ENCODE results near the gene XIST. TPM values are rescaled to one million over a fixed set of nuclear protein-coding genes. Genes with fewer than 3 reads are reported as not detected.
"Not testable (repeated sequence)": the region's sequence is repeated elsewhere in the genome, so short reads cannot be mapped to it uniquely, and the experiment has no call there.

XIST gene
- 0.15 TPM for polyA plus RNA-seq (2013, experiment 1 of 2)
- polyA plus RNA-seq (2013, experiment 2 of 2) = not detected

DNA sequence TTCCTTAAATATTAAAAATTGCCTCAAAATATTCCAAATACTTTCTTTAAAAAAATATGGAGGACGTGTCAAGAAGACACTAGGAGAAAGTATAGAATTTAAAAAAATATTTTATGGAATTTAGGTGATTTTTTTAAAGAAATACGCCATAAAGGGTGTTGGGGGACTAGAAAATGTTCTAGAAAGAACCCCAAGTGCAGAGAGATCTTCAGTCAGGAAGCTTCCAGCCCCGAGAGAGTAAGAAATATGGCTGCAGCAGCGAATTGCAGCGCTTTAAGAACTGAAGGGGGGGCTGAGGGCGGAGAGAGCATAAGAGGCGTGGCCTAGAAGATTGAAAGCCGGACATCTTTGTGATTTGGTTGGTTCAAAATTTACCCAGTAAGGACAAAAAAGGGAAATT, at the start of gene XIST:
TSS of gene XIST (minus strand) at position 248 of the 400 bp plus-strand sequence.
- Histone ChIP-seq H3K4me1 (ENCODE audit: insufficient read depth, low read length) (peaks cover 4% of the 10 kb centered on the region; the same call in 1 of the 2 replicates), H3K27me3 (ENCODE audit: insufficient read depth, low read length) (no peaks in the 10 kb centered on the region), H3K27ac (ENCODE audit: low read depth, low read length) (no peak within 1 kb of the TSS; the same call in 1 of the 2 replicates), H3K4me3 (ENCODE audit: low read length) (no peak within 1 kb of the TSS), H3K9ac (ENCODE audit: low read depth, low read length) (no peak within 1 kb of the TSS), H3K9me3 (ENCODE audit: insufficient read depth, low read depth, low read length) (peaks cover 9% of the 10 kb centered on the region; the same call in 1 of the 2 replicates), H3K36me3 (ENCODE audit: insufficient read depth, low read length) (no peaks in the 10 kb centered on the region)
- 95% methylated on average over 8 of the region's 8 CpGs for WGBS

DNA sequence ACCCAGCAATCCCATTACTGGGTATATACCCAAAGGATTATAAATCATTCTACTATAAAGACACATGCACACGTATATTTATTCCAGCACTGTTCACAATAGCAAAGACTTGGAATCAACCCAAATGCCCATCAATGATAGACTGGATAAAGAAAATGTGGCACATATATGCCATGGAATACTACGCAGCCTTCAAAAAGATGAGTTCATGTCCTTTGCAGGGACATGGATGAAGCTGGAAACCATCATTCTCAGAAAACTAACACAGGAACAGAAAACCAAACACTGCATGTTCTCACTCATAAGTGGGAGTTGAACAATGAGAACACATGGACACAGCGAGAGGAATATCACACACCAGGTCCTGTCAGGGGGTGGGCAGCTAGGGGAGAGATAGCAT, 45.8 kb upstream of the XIST start:
- H3K9ac ChIP-seq (ENCODE audit: low read depth, low read length); H3K4me1 ChIP-seq (ENCODE audit: insufficient read depth, low read length); H3K36me3 ChIP-seq (ENCODE audit: insufficient read depth, low read length); H3K4me3 ChIP-seq (ENCODE audit: low read length); H3K27ac ChIP-seq (ENCODE audit: low read depth, low read length); H3K9me3 ChIP-seq (ENCODE audit: insufficient read depth, low read depth, low read length); H3K27me3 ChIP-seq (ENCODE audit: insufficient read depth, low read length): not testable (repeated sequence)
- WGBS = 89% methylated on average over 3 of the region's 3 CpGs

DNA sequence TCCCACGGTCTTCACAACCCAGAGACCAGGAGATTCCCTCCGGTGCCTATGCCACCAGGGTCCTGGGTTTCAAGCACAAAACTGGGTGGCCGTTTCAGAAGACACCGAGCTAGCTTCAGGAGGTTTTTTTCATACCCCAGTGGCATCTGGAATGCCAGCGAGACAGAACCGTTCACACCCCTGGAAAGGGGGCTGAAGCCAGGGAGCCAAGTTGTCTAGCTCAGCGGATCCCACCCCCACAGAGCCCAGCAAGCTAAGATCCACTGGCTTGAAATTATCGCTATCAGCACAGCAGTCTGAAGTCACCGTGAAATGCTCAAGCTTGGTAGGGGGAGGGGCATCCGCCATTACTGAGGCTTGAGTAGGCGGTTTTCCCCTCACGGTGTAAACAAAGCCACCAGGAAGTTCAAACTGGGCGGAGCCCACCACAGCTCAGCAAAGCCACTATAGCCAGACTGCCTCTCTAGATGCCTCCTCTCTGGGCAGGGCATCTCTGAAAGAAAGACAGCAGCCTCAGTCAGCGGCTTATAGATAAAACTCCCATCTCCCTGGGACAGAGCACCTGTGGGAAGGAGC, 40.1 kb upstream of the XIST start:
- not testable (repeated sequence) for H3K9ac ChIP-seq (ENCODE audit: low read depth, low read length); H3K4me3 ChIP-seq (ENCODE audit: low read length); H3K27me3 ChIP-seq (ENCODE audit: insufficient read depth, low read length); H3K9me3 ChIP-seq (ENCODE audit: insufficient read depth, low read depth, low read length); H3K36me3 ChIP-seq (ENCODE audit: insufficient read depth, low read length); H3K4me1 ChIP-seq (ENCODE audit: insufficient read depth, low read length); H3K27ac ChIP-seq (ENCODE audit: low read depth, low read length)
- 83% methylated on average over 14 of the region's 14 CpGs for WGBS

DNA sequence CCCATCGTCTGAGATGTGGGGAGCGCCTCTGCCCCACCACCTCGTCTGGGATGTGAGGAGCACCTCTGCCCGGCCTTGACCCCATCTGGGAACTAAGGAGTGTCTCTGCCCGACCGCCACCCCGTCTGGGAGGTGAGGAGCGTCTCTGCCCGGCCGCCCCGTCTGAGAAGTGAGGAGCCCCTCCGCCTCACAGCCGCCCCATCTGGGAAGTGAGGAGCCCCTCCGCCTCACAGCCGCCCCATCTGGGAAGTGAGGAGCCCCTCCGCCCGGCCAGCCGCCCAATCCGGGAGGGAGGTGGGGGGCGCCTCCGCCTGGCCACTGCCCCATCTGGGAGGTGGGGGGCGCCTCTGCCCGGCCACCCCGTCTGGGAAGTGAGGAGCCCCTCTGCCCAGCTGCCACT, 29.7 kb upstream of the XIST start:
- H3K27ac ChIP-seq (ENCODE audit: low read depth, low read length); H3K4me3 ChIP-seq (ENCODE audit: low read length): not testable (repeated sequence)
- WGBS = 95% methylated on average over 24 of the region's 24 CpGs

DNA sequence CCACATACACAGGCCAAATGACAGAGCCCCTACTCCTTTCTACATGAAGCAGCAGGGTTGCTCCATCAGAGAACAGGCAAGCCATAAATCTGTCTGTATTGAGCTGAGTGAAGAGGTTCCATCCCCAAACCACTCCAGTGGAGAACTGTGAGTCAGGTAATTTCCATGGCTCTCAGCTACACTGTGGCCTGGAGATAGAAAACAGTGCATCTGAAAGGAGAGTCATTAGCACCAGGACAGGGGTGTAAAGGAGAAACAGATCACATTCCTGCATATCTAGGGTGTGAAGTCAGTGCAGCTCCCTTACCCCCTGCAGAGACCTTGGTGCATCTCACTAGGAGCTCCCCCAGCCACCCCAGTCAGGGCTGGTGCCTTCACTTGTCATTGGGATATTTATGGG, 25.2 kb upstream of the XIST start:
- no peak overlapping the region for H3K4me3 ChIP-seq (ENCODE audit: low read length)
- no peaks in the 10 kb centered on the region for H3K36me3 ChIP-seq (ENCODE audit: insufficient read depth, low read length)
- H3K27ac ChIP-seq (ENCODE audit: low read depth, low read length) = peak overlapping the region; percentile 71; the same call in 1 of the 2 replicates
- no peaks in the 10 kb centered on the region for H3K4me1 ChIP-seq (ENCODE audit: insufficient read depth, low read length)
- H3K27me3 ChIP-seq (ENCODE audit: insufficient read depth, low read length) = no peaks in the 10 kb centered on the region
- H3K9me3 ChIP-seq (ENCODE audit: insufficient read depth, low read depth, low read length) = no peaks in the 10 kb centered on the region
- H3K9ac ChIP-seq (ENCODE audit: low read depth, low read length) = no peak overlapping the region

More for the DNA sequence above, 29.7 kb upstream of the XIST start:
- not testable (repeated sequence) for H3K9me3 ChIP-seq (ENCODE audit: insufficient read depth, low read depth, low read length); H3K4me1 ChIP-seq (ENCODE audit: insufficient read depth, low read length); H3K27me3 ChIP-seq (ENCODE audit: insufficient read depth, low read length); H3K9ac ChIP-seq (ENCODE audit: low read depth, low read length); H3K36me3 ChIP-seq (ENCODE audit: insufficient read depth, low read length)

DNA sequence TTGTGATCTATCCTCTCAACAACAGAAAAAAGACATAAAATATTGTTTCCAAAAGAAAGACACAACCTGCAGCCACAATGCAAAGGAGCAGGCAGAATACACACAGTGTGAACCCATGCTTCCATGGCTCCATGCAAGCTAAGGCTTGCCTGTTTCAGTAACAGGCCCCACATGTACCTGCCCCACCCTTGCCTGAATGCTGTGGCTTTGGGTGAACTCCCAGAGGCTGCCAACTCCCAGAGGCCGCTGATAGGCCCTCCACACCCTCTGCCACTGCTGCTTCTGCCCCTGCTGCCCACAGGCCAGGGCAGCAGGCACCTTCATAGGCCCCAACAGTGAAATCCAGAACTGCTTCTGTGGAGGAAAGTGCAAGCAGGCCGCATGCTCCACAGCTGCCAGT, 24.4 kb upstream of the XIST start:
- H3K9ac ChIP-seq (ENCODE audit: low read depth, low read length) = no peak overlapping the region
- H3K9me3 ChIP-seq (ENCODE audit: insufficient read depth, low read depth, low read length) = no peaks in the 10 kb centered on the region
- no peaks in the 10 kb centered on the region for H3K4me1 ChIP-seq (ENCODE audit: insufficient read depth, low read length)
- H3K27ac ChIP-seq (ENCODE audit: low read depth, low read length) = peak overlapping the region; percentile 71; the same call in 1 of the 2 replicates
- no peaks in the 10 kb centered on the region for H3K27me3 ChIP-seq (ENCODE audit: insufficient read depth, low read length)
- H3K4me3 ChIP-seq (ENCODE audit: low read length) = no peak overlapping the region
- WGBS = 81% methylated on average over 2 of the region's 2 CpGs
- no peaks in the 10 kb centered on the region for H3K36me3 ChIP-seq (ENCODE audit: insufficient read depth, low read length)

DNA sequence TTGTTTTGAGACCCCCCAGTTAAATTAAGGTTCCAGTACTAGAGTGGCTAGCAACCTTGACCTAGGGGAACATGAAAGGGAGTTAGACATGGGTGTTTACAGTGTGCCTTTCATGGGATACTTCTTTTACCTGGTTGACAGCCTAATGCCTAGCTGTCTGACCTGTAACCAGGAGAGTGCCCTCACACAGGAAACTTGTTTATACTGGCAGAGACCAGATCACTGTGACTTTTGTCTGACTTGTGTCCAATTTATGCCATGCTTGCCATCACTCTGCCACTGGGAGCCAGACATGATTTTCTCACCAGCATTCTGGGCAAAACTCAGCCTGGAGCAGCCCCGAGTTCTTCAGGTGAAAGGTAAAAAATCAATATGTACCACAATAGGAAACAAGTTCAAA, 16.4 kb upstream of the XIST start:
- WGBS = no CpG with 5 or more reads among the region's 1 CpG
- H3K27ac ChIP-seq (ENCODE audit: low read depth, low read length) = no peak overlapping the region

DNA sequence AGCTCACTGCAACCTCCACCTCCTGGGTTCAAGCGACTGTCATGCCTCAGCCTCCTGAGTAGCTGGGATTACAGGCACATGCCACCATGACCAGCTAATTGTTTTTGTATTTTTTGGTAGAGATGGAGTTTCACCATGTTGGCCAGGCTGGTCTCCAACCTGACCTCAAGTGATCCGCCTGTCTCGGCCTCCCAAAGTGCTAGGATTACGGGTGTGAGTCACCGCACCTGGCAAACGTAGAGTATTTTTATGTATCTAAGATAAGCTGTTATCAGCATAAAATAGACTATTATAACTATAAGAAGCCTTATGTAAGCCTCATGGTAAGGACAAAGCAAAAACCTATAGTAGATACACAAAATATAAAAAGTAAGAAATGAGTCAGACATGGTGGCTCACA, 14.6 kb upstream of the XIST start:
- H3K27me3 ChIP-seq (ENCODE audit: insufficient read depth, low read length) = no peaks in the 10 kb centered on the region
- no peak overlapping the region for H3K4me3 ChIP-seq (ENCODE audit: low read length)
- H3K4me1 ChIP-seq (ENCODE audit: insufficient read depth, low read length) = no peaks in the 10 kb centered on the region
- 93% methylated on average over 4 of the region's 6 CpGs for WGBS
- no peak overlapping the region for H3K27ac ChIP-seq (ENCODE audit: low read depth, low read length)
- no peak overlapping the region for H3K9ac ChIP-seq (ENCODE audit: low read depth, low read length)
- no peaks in the 10 kb centered on the region for H3K9me3 ChIP-seq (ENCODE audit: insufficient read depth, low read depth, low read length)
- no peaks in the 10 kb centered on the region for H3K36me3 ChIP-seq (ENCODE audit: insufficient read depth, low read length)

More for the DNA sequence above, 16.4 kb upstream of the XIST start:
- Histone ChIP-seq H3K9ac (ENCODE audit: low read depth, low read length) (no peak overlapping the region), H3K27me3 (ENCODE audit: insufficient read depth, low read length) (no peaks in the 10 kb centered on the region), H3K36me3 (ENCODE audit: insufficient read depth, low read length) (no peaks in the 10 kb centered on the region), H3K4me1 (ENCODE audit: insufficient read depth, low read length) (no peaks in the 10 kb centered on the region), H3K4me3 (ENCODE audit: low read length) (no peak overlapping the region), H3K9me3 (ENCODE audit: insufficient read depth, low read depth, low read length) (no peaks in the 10 kb centered on the region)

DNA sequence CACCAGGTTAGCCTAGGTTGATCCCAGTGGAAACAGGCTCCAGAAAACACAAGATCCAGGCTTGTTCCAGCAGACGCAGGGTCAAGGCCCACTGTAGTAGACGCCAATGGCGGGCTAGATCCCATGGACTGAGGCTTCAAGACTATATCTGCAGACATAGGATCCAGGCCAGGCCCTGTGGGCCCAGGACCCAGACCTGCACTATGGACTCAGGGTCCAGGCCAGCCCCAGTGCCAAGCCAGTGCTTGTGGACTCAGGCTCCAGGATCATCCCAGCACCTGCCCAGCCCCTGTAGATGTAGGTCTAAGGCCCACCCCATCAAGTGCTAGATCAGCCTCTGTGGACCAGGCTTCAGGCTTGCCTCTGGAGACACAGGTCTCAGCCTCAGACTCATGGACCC, 11.3 kb upstream of the XIST start:
- Histone ChIP-seq H3K4me1 (ENCODE audit: insufficient read depth, low read length) (no peaks in the 10 kb centered on the region), H3K36me3 (ENCODE audit: insufficient read depth, low read length) (no peaks in the 10 kb centered on the region), H3K27ac (ENCODE audit: low read depth, low read length) (no peak overlapping the region), H3K4me3 (ENCODE audit: low read length) (no peak overlapping the region), H3K27me3 (ENCODE audit: insufficient read depth, low read length) (no peaks in the 10 kb centered on the region), H3K9ac (ENCODE audit: low read depth, low read length) (no peak overlapping the region), H3K9me3 (ENCODE audit: insufficient read depth, low read depth, low read length) (no peaks in the 10 kb centered on the region)
- 99% methylated on average over 3 of the region's 3 CpGs for WGBS

DNA sequence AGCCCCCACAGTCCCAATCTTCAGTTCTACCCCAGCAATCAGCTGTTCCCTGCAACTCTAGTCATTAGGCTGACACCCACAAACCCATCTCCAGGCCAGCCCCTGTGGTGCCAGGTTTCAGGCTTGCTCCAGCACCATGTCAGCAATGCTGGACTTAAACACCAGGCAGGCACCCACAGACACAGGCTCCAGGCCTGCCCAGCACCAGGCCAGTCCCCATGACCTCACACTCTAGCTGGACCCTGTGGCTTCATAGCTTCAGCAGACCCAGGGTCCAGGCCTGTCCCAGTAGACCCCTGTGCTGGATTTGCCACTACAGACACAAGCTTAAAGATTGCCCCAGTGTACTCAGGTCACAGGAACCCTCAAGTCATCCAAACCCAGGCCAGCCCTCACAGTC, 10.8 kb upstream of the XIST start:
- H3K36me3 ChIP-seq (ENCODE audit: insufficient read depth, low read length) = no peaks in the 10 kb centered on the region
- H3K4me1 ChIP-seq (ENCODE audit: insufficient read depth, low read length) = no peaks in the 10 kb centered on the region
- H3K9me3 ChIP-seq (ENCODE audit: insufficient read depth, low read depth, low read length) = no peaks in the 10 kb centered on the region
- H3K4me3 ChIP-seq (ENCODE audit: low read length) = no peak overlapping the region
- H3K27me3 ChIP-seq (ENCODE audit: insufficient read depth, low read length) = no peaks in the 10 kb centered on the region
- H3K9ac ChIP-seq (ENCODE audit: low read depth, low read length) = no peak overlapping the region
- H3K27ac ChIP-seq (ENCODE audit: low read depth, low read length) = no peak overlapping the region

DNA sequence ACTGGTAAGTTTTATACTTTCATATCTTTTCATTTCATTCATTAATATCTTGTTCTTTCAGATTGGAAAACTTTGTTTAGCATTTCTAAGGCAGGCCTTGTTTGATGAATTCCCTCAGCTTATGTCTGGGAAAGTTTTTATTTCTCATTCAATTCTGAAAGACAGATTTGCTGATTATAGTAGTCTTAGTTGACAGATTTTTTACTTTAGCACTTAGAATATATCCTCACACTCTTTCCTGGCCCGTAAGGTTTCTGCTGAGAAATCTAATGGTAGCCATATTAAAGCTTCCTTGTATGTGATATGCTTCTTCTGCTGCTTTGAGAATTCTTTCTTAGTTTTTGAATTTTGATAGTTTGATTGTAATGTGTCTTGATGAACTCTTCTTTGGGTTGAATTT, 7.1 kb upstream of the XIST start:
- H3K4me1 ChIP-seq (ENCODE audit: insufficient read depth, low read length) = no peaks in the 10 kb centered on the region; the same call in 1 of the 2 replicates
- H3K27ac ChIP-seq (ENCODE audit: low read depth, low read length) = no peak overlapping the region
- H3K4me3 ChIP-seq (ENCODE audit: low read length) = no peak overlapping the region
- H3K27me3 ChIP-seq (ENCODE audit: insufficient read depth, low read length) = no peaks in the 10 kb centered on the region
- no peak overlapping the region for H3K9ac ChIP-seq (ENCODE audit: low read depth, low read length)
- no peaks in the 10 kb centered on the region for H3K9me3 ChIP-seq (ENCODE audit: insufficient read depth, low read depth, low read length)
- H3K36me3 ChIP-seq (ENCODE audit: insufficient read depth, low read length) = no peaks in the 10 kb centered on the region
- no CpG with 5 or more reads among the region's 1 CpG for WGBS

DNA sequence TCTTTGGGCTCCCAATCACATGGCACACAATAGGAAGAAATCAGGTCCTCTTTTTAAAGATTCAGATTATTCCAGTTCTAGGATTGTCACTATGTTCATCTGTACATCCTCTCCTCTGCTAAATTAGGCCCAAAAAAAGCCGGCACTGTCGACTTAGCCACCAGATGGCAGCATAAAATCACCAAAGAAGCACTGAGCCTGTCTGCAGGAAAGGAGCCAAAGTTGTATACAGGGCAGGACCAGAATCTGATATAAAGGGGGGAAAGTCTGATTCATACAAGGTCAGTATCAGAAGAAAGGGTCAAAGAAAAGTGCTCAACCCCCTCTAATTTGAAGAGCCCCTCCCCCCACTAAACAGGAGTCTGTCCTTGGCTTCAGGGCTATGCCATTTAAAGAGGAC, 3.0 kb upstream of the XIST start:
- WGBS = 3% methylated on average over 2 of the region's 2 CpGs
- H3K27ac ChIP-seq (ENCODE audit: low read depth, low read length) = no peak overlapping the region
- H3K27me3 ChIP-seq (ENCODE audit: insufficient read depth, low read length) = no peaks in the 10 kb centered on the region
- H3K4me1 ChIP-seq (ENCODE audit: insufficient read depth, low read length) = no peaks in the 10 kb centered on the region; the same call in 1 of the 2 replicates
- no peak overlapping the region for H3K9ac ChIP-seq (ENCODE audit: low read depth, low read length)
- no peaks in the 10 kb centered on the region for H3K9me3 ChIP-seq (ENCODE audit: insufficient read depth, low read depth, low read length)
- no peak overlapping the region for H3K4me3 ChIP-seq (ENCODE audit: low read length)
- H3K36me3 ChIP-seq (ENCODE audit: insufficient read depth, low read length) = no peaks in the 10 kb centered on the region
